Measurements from ENCODE around the gene USP15. TPM values are rescaled to one million over a fixed set of nuclear protein-coding genes. Genes with fewer than 3 reads are reported as not detected.

The USP15 gene
- total and polyA plus RNA-seq, 12 donors, result 25.9 to 148 (median 64.9) TPM

DNA sequence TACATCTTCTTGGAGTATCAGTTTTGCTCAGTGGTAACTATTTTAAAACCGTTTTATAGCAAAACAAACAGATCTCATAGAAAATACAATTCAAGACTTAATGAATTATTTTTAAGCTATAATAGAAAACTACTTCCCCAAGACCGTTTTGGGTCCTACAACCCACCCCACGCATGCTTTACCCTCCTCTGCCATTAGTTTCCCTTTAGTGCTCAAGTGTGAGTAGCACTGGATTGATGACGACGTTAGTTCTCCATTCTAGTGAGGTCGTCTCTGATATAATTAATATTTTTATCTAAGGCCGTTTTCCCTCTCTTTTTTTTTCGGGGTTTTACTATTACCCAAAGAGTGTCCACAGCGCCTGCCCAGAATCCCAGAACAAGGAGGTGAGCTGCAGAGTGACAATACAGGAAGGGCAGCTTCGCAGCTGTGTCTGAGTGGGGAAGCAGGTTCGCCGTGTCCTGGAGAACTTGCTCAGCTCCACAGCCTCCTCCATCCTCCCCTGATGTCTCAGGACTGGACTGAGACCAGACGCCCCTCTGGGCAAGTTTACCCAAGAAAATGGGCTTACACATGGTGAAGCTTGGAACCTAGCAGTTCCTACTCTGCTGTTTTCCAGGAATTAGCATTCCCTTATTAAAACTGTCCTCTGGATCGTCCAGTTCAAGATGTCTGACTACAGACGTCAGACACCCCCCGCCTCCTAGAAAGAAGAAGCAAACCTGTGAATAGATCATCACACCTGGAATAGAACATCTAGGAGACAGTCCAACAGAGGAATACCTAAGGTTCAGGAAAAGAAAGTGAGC lies 174.5 kb downstream of the USP15 start:
- peaks cover 9% of the 10 kb centered on the region for H3K27me3 ChIP-seq
- peak overlapping the region in 2 of 4 donors; percentile 36 to 52 for H3K4me3 ChIP-seq
- 32 to 42% (median 33%) methylated on average over 16 of the region's 16 CpGs for WGBS, 4 donors
- no peak for TF ChIP-seq POLR2A (IDR thresholded peaks at IDR 0.05)
- TF ChIP-seq, protein P1, sequence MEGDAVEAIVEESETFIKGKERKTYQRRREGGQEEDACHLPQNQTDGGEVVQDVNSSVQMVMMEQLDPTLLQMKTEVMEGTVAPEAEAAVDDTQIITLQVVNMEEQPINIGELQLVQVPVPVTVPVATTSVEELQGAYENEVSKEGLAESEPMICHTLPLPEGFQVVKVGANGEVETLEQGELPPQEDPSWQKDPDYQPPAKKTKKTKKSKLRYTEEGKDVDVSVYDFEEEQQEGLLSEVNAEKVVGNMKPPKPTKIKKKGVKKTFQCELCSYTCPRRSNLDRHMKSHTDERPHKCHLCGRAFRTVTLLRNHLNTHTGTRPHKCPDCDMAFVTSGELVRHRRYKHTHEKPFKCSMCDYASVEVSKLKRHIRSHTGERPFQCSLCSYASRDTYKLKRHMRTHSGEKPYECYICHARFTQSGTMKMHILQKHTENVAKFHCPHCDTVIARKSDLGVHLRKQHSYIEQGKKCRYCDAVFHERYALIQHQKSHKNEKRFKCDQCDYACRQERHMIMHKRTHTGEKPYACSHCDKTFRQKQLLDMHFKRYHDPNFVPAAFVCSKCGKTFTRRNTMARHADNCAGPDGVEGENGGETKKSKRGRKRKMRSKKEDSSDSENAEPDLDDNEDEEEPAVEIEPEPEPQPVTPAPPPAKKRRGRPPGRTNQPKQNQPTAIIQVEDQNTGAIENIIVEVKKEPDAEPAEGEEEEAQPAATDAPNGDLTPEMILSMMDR (IDR thresholded peaks at IDR 0.05), result no peak
- no peak overlapping the region for H3K27ac ChIP-seq
- peak in 1 of 7 donors; percentile 8 for DNase-seq
- intact Hi-C loops (cut with DNase I), result loop anchor here in 1 of 2 donors (5.0 to 10.0 kb wide), 2 partner anchors 130 to 363 kb away; no protein-coding TSS in a partner anchor
- H3K4me1 ChIP-seq (replicated peaks in 1 of 2), result peaks cover 5 to 14% of the 10 kb centered on the region in 2 donors
- no peaks in the 10 kb centered on the region for H3K36me3 ChIP-seq (replicated peaks in 1 of 2)
- no peaks in the 10 kb centered on the region for H3K9me3 ChIP-seq (replicated peaks in 1 of 3)

DNA sequence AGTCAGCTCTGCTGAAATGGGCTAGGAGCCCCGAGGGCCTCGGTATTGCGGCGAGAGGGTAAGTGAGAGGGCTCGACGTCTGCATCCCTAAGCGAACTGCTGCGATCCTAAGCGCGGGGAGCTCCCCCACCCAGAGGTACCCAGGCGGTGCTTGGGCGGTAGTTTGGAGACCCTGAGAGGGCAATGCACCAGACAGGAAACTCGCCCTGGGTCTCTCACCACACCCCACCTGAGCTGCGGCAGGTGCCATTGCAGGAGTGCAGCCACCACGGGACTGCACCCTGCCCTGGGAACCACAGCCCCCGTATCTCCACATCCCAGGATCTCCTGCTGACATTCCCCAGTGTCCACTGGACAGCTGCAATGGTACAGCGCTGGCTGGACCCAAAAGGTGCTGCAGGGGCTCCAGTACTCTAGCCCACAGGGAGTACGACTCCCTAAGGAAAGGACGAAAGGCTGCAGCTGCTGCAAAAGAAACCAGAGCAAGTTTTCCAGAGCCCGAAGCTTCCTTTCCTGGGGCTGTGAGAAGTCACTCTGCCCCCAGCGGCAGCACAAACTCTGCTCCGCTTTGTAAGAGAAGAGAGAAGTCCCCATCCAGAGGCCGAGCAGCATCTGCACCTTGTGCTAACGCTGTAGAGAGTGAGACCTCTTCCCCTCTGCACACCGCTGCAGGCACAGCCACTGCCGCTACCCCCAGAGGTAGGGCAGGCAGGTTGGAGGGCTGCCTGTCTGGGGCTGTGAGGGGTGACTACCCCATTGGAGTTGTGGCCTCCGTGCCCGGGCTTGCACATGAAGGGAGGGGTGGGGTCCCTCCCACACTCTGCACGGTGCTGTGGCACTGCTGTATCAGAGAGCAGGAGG lies 175.3 kb downstream of the USP15 start:
- Histone ChIP-seq H3K9me3 (replicated peaks in 1 of 3) (no peaks in the 10 kb centered on the region), H3K4me1 (replicated peaks in 1 of 2) (peaks cover 5 to 14% of the 10 kb centered on the region in 2 donors), H3K27me3 (peaks cover 9% of the 10 kb centered on the region), H3K27ac (no peak overlapping the region), H3K36me3 (replicated peaks in 1 of 2) (no peaks in the 10 kb centered on the region), H3K4me3 (peak overlapping the region in 2 of 4 donors; percentile 36 to 52)
- intact Hi-C loops (cut with DNase I), result loop anchor here in 1 of 2 donors (5.0 to 10.0 kb wide), 2 partner anchors 129 to 362 kb away; no protein-coding TSS in a partner anchor
- 1 to 8% (median 2%) methylated on average over 8 to 29 of the region's 29 CpGs for WGBS, 4 donors
- DNase-seq, result peak; percentile 41 to 80 (median 69)
- no peak for TF ChIP-seq POLR2A (IDR thresholded peaks at IDR 0.05)
- TF ChIP-seq, protein P1 (IDR thresholded peaks at IDR 0.05), result peak; percentile 16 to 57 (median 46)

DNA sequence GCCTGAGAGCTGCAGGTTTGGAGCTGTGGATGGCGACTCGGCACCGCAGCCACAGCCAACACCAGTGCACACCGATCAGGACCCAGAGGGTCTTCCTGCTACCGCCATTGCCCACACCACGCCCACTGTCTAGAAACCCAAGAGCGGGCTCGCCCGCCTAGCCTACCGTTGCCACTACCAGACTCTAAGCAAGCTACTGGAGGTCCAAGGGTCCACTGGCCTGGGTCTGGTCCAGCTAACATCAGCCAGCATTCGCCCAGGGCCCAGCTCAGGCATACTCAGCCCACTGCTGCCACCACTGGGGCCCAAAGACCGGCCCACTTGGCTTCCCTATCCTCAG lies 175.9 kb downstream of the USP15 start:
- 71 to 100% (median 78%) methylated on average over 2 to 12 of the region's 12 CpGs for WGBS, 4 donors
- H3K4me3 ChIP-seq, result no peak overlapping the region
- TF ChIP-seq POLR2A (IDR thresholded peaks at IDR 0.05), result no peak
- TF ChIP-seq, protein P1 (IDR thresholded peaks at IDR 0.05), result no peak

More for the DNA sequence above, 175.9 kb downstream of the USP15 start:
- Histone ChIP-seq H3K27ac (no peak overlapping the region), H3K27me3 (peaks cover 9% of the 10 kb centered on the region), H3K4me1 (replicated peaks in 1 of 2) (peaks cover 5 to 14% of the 10 kb centered on the region in 2 donors), H3K9me3 (replicated peaks in 1 of 3) (no peaks in the 10 kb centered on the region), H3K36me3 (replicated peaks in 1 of 2) (no peaks in the 10 kb centered on the region)
- intact Hi-C loops (cut with DNase I), result loop anchor here in 1 of 2 donors (5.0 to 10.0 kb wide), 2 partner anchors 129 to 361 kb away; no protein-coding TSS in a partner anchor
- no peak for DNase-seq
